Endothelial cell of umbilical vein (primary cell): ENCODE data around the gene NOSIP. TPM values are rescaled to one million over a fixed set of nuclear protein-coding genes. Genes with fewer than 3 reads are reported as not detected.

ENCODE experiments used
- BruUV-seq: library from RNA; stranded (reverse); fragments of 400-500 nt; replicated peaks from 2 replicates; lab custom pipeline; 2021; lab: Mats Ljungman, UMichigan
- CTCF ChIA-PET: fragments of 300-600, 350-600 bp; sonication (Branson Sonifier 250); formaldehyde crosslinking; loops from one replicate; lab custom pipeline; 2021; ENCODE audit warnings: antibody characterized with exemption, inconsistent platforms; lab: Charles Lee
- POLR2A ChIA-PET: fragments of 300-600, 350-600 bp; sonication (Branson Sonifier 250); formaldehyde crosslinking; loops from one replicate; lab custom pipeline; 2021; ENCODE audit warnings: antibody characterized with exemption, inconsistent platforms; lab: Charles Lee
- DNase-seq: peaks from one replicate; pipeline ENCODE4 v3.0.0-alpha.2; 2011; ENCODE audit warnings: low read depth, low spot score
- FAIRE-seq: peaks from 2 replicates; lab custom pipeline; 2011; peaks lifted over from hg19 to GRCh38; lab: Jason Lieb, UNC
- H2AFZ ChIP-seq: 2 replicates; pipeline ENCODE4 v1.6.0; 2012; ENCODE audit warnings: low read depth, low read length, control low read depth, inconsistent platforms
- H3K27ac ChIP-seq: 2 replicates; pipeline ENCODE4 v1.5.1; 2011; ENCODE audit warnings: low read depth, mild to moderate bottlenecking, control low read depth, low read length, moderate library complexity; ENCODE audit not compliant: insufficient read depth
- H3K27me3 ChIP-seq, 2 experiments: 2 replicates each; pipeline versions ENCODE4 v1.6.0 to v1.6.1; 2011; ENCODE audit warnings: low read length in 2 of 2, mixed read lengths in 1 of 2; ENCODE audit not compliant: control insufficient read depth in 2 of 2, insufficient read depth in 2 of 2
- H3K36me3 ChIP-seq, 2 experiments: 2 replicates in 1 of 2; 3 replicates in 1 of 2; pipeline ENCODE4 v1.5.1; 2011; ENCODE audit warnings: low read length in 2 of 2, mild to moderate bottlenecking in 1 of 2, moderate library complexity in 1 of 2; ENCODE audit not compliant: control insufficient read depth in 2 of 2, insufficient read depth in 2 of 2; ENCODE audit errors: extremely low read depth in 1 of 2
- H3K4me1 ChIP-seq: 3 replicates; pipeline ENCODE4 v1.5.1; 2011; ENCODE audit warnings: mild to moderate bottlenecking, low read length; ENCODE audit not compliant: control insufficient read depth, insufficient read depth; ENCODE audit errors: extremely low read depth
- H3K4me2 ChIP-seq: 2 replicates; pipeline ENCODE4 v1.6.1; 2011; ENCODE audit warnings: low read length, control low read depth, mixed read lengths; ENCODE audit not compliant: insufficient read depth
- H3K4me3 ChIP-seq, 3 experiments: fragments of 200-600 bp in 1 of 3; sonication (generic), shearing (Covaris generic) in 1 of 3; replicated peaks in 1 of 3; 2 replicates each; pipeline ENCODE4 v1.5.1; 2011 to 2016; ENCODE audit warnings: control low read depth in 3 of 3, low read length in 3 of 3, mild to moderate bottlenecking in 2 of 3, inconsistent platforms in 1 of 3, low read depth in 1 of 3, moderate library complexity in 1 of 3; ENCODE audit not compliant: insufficient read depth in 1 of 3
- H3K79me2 ChIP-seq: 2 replicates; pipeline ENCODE4 v1.6.0; 2012; ENCODE audit warnings: low read length, inconsistent platforms; ENCODE audit not compliant: control insufficient read depth, insufficient read depth
- H3K9ac ChIP-seq: replicated peaks from 2 replicates; pipeline ENCODE3; 2011; ENCODE audit warnings: low read length, control low read depth; ENCODE audit not compliant: insufficient read depth; ENCODE audit errors: extremely low read depth
- H3K9me1 ChIP-seq: replicated peaks from 3 replicates; pipeline ENCODE4 v1.6.0; 2011; ENCODE audit warnings: mild to moderate bottlenecking, low read length; ENCODE audit not compliant: control insufficient read depth, insufficient read depth; ENCODE audit errors: extremely low read depth
- H3K9me3 ChIP-seq: replicated peaks from 2 replicates; pipeline ENCODE4 v1.5.1; 2012; ENCODE audit warnings: low read length, inconsistent platforms; ENCODE audit not compliant: control insufficient read depth, insufficient read depth
- H4K20me1 ChIP-seq: replicated peaks from 2 replicates; pipeline ENCODE3; 2011; ENCODE audit warnings: mild to moderate bottlenecking, low read length; ENCODE audit not compliant: control insufficient read depth, insufficient read depth; ENCODE audit errors: extremely low read depth
- CTCF ChIP-seq, 2 donors: IDR thresholded peaks; 1 replicate in 1 of 2; 2 replicates in 1 of 2; pipeline ENCODE4 v1.5.1; 2011; ENCODE audit warnings: low read length in 2 of 2, mild to moderate bottlenecking in 2 of 2, moderate library complexity in 2 of 2, control low read depth in 1 of 2, inconsistent platforms in 1 of 2, low read depth in 1 of 2; ENCODE audit not compliant: insufficient read depth in 1 of 2; ENCODE audit errors: extremely low read depth in 1 of 2
- EZH2 ChIP-seq: IDR thresholded peaks from 2 replicates; pipeline ENCODE4 v1.6.1; 2012; ENCODE audit warnings: borderline replicate concordance, low read depth, mild to moderate bottlenecking, moderate library complexity, low read length, inconsistent platforms; ENCODE audit not compliant: severe bottlenecking
- FOS ChIP-seq: IDR thresholded peaks from 2 replicates; pipeline ENCODE4 v1.6.1; 2011; ENCODE audit warnings: mild to moderate bottlenecking, low read length, moderate library complexity, borderline replicate concordance; ENCODE audit not compliant: insufficient read depth
- GATA2 ChIP-seq: IDR thresholded peaks from 2 replicates; pipeline ENCODE4 v1.7.0; 2011; ENCODE audit warnings: low read depth, mild to moderate bottlenecking, moderate library complexity, mixed read lengths, low read length; ENCODE audit not compliant: insufficient read length, insufficient read depth
- JUN ChIP-seq: IDR thresholded peaks from 2 replicates; pipeline ENCODE4 v1.6.1; 2011; ENCODE audit warnings: borderline replicate concordance, low read depth; ENCODE audit not compliant: insufficient read length, insufficient read depth
- MAX ChIP-seq: IDR thresholded peaks from 2 replicates; pipeline ENCODE4 v1.6.1; 2011; ENCODE audit not compliant: insufficient read depth, insufficient read length
- MYC ChIP-seq: IDR thresholded peaks from one replicate; pipeline ENCODE4 v1.6.1; 2011; ENCODE audit warnings: mild to moderate bottlenecking, low read depth, low read length
- POLR2A ChIP-seq: IDR thresholded peaks from 2 replicates; pipeline ENCODE4 v1.6.1; 2012; ENCODE audit warnings: low read depth, mild to moderate bottlenecking, control low read depth, low read length
- POLR2AphosphoS5 ChIP-seq: IDR thresholded peaks from 2 replicates; pipeline ENCODE4 v1.6.1; 2012; ENCODE audit warnings: low read depth, mild to moderate bottlenecking, control low read depth, low read length, moderate library complexity; ENCODE audit not compliant: insufficient read depth
- dilution Hi-C: fragments of 300-500 bp; cut with MboI; formaldehyde crosslinking; loops from one replicate; pipeline ENCODE4 v1.15.0; 2019; ENCODE audit warnings: low sequenced_read_pairs; ENCODE audit not compliant: extremely low pct_ligation_motif_present
- intact Hi-C: fragments of 100-400 bp; cut with micrococcal nuclease; formaldehyde crosslinking; loops from one replicate; pipeline ENCODE4 v1.10.0; 2022
- polyA plus RNA-seq, 4 experiments: library from polyadenylated mRNA; depleted of rRNA in 3 of 4; stranded (reverse) in 3 of 4; unstranded in 1 of 4; fragments of >200 nt; gene quantifications; 2 replicates each; pipeline versions ENCODE4 v1.2.1 to v1.2.3, GENCODE V29; 2011 to 2012; ENCODE audit warnings: missing spikeins in 1 of 4
- total RNA-seq: library from RNA; stranded (reverse); gene quantifications from 2 replicates; pipeline ENCODE4 v1.2.3, GENCODE V29; 2021

NOSIP gene
- total and polyA plus RNA-seq, 2 donors (not counting 3 experiments of a cell fraction or from before 2014, with no cell fraction given) = 77.5 to 128 TPM

GRCh38 chr19:49518033-49518432, 62.3 kb downstream of the NOSIP start:
- Histone ChIP-seq H3K4me3 (no peak overlapping the region), H3K4me1 (peaks cover 6% of the 10 kb centered on the region), H3K79me2 (no peaks in the 10 kb centered on the region), H4K20me1 (no peaks in the 10 kb centered on the region), H2AFZ (no peak overlapping the region), H3K9me1 (no peaks in the 10 kb centered on the region), H3K9ac (no peak overlapping the region), H3K9me3 (no peaks in the 10 kb centered on the region), H3K27ac (no peak overlapping the region), H3K27me3 (no peaks in the 10 kb centered on the region), H3K4me2 (no peak overlapping the region), H3K36me3 (peaks cover 0 to 4% of the 10 kb centered on the region in 2 experiments)
- intact Hi-C loops = no loop called here
- ChIA-PET POLR2A (no interaction called here), CTCF (interaction anchor here (0.8 kb wide), 1 partner anchor 52 kb away, joined by 3 read pairs; no protein-coding TSS in a partner anchor)
- dilution Hi-C loops = no loop called here
- DNase-seq (no peak), FAIRE-seq (peak; percentile 21)
- TF ChIP-seq POLR2AphosphoS5 (no peak), FOS (no peak), EZH2 (no peak), CTCF (IDR thresholded peaks at IDR 0.05; ENCODE audit: extremely low read depth in 1 of 2, insufficient read depth in 1 of 2, low read depth in 1 of 2, low read length in 2 of 2) (no peak), GATA2 (no peak), MYC (no peak), POLR2A (no peak), MAX (no peak), JUN (no peak)
- BruUV-seq = no TSS peak
